Glutamatergic neuron (in vitro differentiated cells): Measurements from ENCODE around the gene FSHR. TPM values are rescaled to one million over a fixed set of nuclear protein-coding genes. Genes with fewer than 3 reads are reported as not detected.

ENCODE experiments used
- DNase-seq: peaks from one replicate; pipeline ENCODE4 v3.0.0; 2022
- H3K27ac Mint-ChIP-seq: one replicate; pipeline ENCODE4 v1.8.0; 2020; ENCODE audit warnings: mild to moderate bottlenecking, mixed read lengths, inconsistent platforms; ENCODE audit not compliant: unreplicated experiment
- H3K27me3 Mint-ChIP-seq: one replicate; pipeline ENCODE4 v1.8.0; 2020; ENCODE audit warnings: mild to moderate bottlenecking, moderate library complexity, mixed read lengths, inconsistent platforms; ENCODE audit not compliant: unreplicated experiment
- H3K36me3 Mint-ChIP-seq: one replicate; pipeline ENCODE4 v1.8.0; 2020; ENCODE audit warnings: mild to moderate bottlenecking, mixed read lengths, inconsistent platforms; ENCODE audit not compliant: unreplicated experiment
- H3K4me1 Mint-ChIP-seq: one replicate; pipeline ENCODE4 v1.8.0; 2020; ENCODE audit warnings: mild to moderate bottlenecking, low read depth, mixed read lengths, inconsistent platforms; ENCODE audit not compliant: unreplicated experiment
- H3K4me3 Mint-ChIP-seq: one replicate; pipeline ENCODE4 v1.8.0; 2020; ENCODE audit warnings: mild to moderate bottlenecking, mixed read lengths, inconsistent platforms; ENCODE audit not compliant: unreplicated experiment
- H3K9me3 Mint-ChIP-seq: one replicate; pipeline ENCODE4 v1.8.0; 2020; ENCODE audit warnings: mild to moderate bottlenecking, moderate library complexity, mixed read lengths, inconsistent platforms; ENCODE audit not compliant: unreplicated experiment
- total RNA-seq: library from RNA; stranded (reverse); fragmentation: NEBNext Ultra II Directional; extraction: Animal tissue kit (Norgen Biotek cat#: 25700); gene quantifications from one replicate; pipeline ENCODE4 v1.2.1, GENCODE V29; 2021; ENCODE audit not compliant: unreplicated experiment
- TF ChIP-seq, protein P1 (sequence below): fragments of 200-600 bp; sonication (generic); IDR thresholded peaks from one replicate; pipeline ENCODE4 v1.5.0; 2021; ENCODE audit not compliant: partially characterized antibody, unreplicated experiment

FSHR gene
- total RNA-seq, 1 donor from 2014 or later: not detected

DNA sequence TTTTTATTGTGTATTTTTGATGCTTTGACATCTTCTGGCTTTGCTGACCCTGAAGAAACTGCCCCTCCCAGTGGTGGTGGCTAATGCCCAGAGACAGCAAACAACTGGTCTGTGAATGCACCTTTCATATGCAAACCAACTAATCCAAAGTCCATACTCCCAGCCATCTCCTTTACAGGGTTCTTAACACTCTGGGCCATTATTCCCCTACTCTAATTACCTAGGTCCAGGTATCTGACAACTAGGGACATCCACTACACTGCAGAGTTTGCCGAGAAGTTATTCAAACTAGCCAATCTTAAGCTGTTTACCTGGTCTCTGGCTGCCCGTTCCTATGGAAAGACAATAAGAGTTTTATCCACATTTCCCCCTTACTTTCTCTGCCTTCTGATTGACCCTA is 73.6 kb downstream of the FSHR start:
- TF ChIP-seq, protein P1, sequence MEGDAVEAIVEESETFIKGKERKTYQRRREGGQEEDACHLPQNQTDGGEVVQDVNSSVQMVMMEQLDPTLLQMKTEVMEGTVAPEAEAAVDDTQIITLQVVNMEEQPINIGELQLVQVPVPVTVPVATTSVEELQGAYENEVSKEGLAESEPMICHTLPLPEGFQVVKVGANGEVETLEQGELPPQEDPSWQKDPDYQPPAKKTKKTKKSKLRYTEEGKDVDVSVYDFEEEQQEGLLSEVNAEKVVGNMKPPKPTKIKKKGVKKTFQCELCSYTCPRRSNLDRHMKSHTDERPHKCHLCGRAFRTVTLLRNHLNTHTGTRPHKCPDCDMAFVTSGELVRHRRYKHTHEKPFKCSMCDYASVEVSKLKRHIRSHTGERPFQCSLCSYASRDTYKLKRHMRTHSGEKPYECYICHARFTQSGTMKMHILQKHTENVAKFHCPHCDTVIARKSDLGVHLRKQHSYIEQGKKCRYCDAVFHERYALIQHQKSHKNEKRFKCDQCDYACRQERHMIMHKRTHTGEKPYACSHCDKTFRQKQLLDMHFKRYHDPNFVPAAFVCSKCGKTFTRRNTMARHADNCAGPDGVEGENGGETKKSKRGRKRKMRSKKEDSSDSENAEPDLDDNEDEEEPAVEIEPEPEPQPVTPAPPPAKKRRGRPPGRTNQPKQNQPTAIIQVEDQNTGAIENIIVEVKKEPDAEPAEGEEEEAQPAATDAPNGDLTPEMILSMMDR: no peak
- no peaks in the 10 kb centered on the region for H3K27me3 Mint-ChIP-seq
- H3K4me1 Mint-ChIP-seq: peaks cover 8% of the 10 kb centered on the region
- peaks cover 4% of the 10 kb centered on the region for H3K9me3 Mint-ChIP-seq
- H3K4me3 Mint-ChIP-seq: no peak overlapping the region
- no peak for DNase-seq
- peaks cover 20% of the 10 kb centered on the region for H3K36me3 Mint-ChIP-seq
- H3K27ac Mint-ChIP-seq: no peak overlapping the region

DNA sequence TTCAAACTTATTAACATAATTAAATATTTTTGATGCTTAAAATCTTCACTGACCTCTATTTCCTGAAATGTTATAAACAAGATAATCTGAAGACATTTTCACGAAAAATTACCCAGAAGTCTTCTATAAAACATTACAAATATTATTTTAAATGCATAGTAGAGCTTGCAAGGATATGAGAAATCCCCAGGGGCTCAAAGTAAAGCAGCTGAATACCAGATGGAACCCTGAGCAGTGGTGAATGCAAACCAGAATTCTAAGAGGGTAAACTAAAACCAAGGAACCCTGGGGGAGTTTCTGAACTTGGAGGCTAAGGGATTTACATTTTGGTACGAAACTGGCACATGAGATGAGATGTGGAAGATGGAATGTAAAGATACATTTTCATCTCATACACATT is 83.6 kb downstream of the FSHR start:
- H3K27me3 Mint-ChIP-seq: no peaks in the 10 kb centered on the region
- TF ChIP-seq, protein P1: no peak
- peaks cover 12% of the 10 kb centered on the region for H3K9me3 Mint-ChIP-seq
- peaks cover 14% of the 10 kb centered on the region for H3K36me3 Mint-ChIP-seq
- peaks cover 30% of the 10 kb centered on the region for H3K4me1 Mint-ChIP-seq
- DNase-seq: no peak
- H3K27ac Mint-ChIP-seq: peak overlapping the region; percentile 29
- H3K4me3 Mint-ChIP-seq: no peak overlapping the region

DNA sequence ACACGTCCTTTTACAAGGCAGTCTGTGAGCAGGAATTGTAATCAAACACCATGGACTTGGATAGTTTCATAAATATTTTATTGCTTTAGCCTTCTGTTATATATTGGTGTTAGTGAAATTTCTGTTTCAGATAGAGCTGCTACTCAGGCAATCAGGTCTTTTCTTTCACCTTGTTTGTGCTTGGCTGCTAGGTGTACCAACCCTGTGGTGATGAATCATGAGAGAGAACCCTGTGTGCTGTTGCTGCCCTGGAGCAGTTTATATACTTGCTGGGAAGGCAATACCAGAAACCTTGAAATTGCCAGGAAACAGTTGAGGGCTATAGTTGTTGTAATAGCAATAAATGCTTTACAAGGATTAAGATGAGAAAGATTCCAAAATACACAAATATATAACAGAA is 84.5 kb downstream of the FSHR start:
- H3K4me1 Mint-ChIP-seq: peaks cover 30% of the 10 kb centered on the region
- TF ChIP-seq, protein P1: no peak
- no peak overlapping the region for H3K4me3 Mint-ChIP-seq
- no peaks in the 10 kb centered on the region for H3K27me3 Mint-ChIP-seq
- peak overlapping the region; percentile 85 for H3K27ac Mint-ChIP-seq
- H3K9me3 Mint-ChIP-seq: peaks cover 11% of the 10 kb centered on the region
- peaks cover 11% of the 10 kb centered on the region for H3K36me3 Mint-ChIP-seq
- no peak for DNase-seq

DNA sequence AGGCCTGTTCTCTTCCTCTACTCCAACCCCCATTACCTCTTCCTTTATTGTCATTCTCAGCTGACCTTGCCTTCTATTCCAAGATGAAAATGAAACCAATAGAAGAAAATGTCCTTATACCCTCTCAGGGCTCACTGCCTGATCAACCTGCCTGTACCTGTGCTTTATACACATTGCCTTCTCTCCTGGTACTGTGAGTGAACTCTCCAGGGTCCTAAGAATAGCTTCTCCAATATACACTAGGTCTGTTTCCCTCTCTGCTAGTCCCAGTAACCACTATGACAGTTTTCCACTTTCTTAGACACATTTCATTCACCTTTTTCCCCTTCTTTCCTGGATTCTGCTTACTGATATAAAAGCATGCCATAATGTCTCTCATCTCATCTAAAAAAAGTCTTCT is 85.7 kb downstream of the FSHR start:
- H3K4me1 Mint-ChIP-seq: peaks cover 30% of the 10 kb centered on the region
- no peaks in the 10 kb centered on the region for H3K27me3 Mint-ChIP-seq
- peaks cover 5% of the 10 kb centered on the region for H3K9me3 Mint-ChIP-seq
- H3K27ac Mint-ChIP-seq: no peak overlapping the region
- H3K4me3 Mint-ChIP-seq: no peak overlapping the region
- DNase-seq: no peak
- TF ChIP-seq, protein P1: no peak
- H3K36me3 Mint-ChIP-seq: no peaks in the 10 kb centered on the region

DNA sequence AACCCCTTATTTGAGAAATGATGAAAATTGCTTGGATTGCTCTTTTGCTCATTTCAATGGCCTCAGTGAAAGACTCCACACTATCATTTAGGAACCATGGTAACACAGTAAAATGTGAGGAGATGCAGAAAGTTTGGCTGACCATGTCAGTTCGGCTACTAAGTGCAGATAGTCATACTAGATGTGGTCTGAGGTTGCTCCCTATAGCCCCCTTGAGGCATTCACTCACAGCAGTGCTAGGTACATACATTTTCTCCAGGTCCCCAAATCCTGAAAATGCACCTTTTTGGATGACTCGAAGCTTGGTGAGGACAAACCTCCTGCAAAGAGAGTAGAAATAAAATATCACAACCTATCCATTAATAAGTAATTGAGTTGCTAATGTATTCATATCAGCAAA is 86.3 kb downstream of the FSHR start:
- no peak for DNase-seq
- no peak overlapping the region for H3K4me3 Mint-ChIP-seq
- no peaks in the 10 kb centered on the region for H3K36me3 Mint-ChIP-seq
- H3K27me3 Mint-ChIP-seq: no peaks in the 10 kb centered on the region
- H3K4me1 Mint-ChIP-seq: peaks cover 30% of the 10 kb centered on the region
- H3K9me3 Mint-ChIP-seq: peaks cover 5% of the 10 kb centered on the region
- H3K27ac Mint-ChIP-seq: no peak overlapping the region
- TF ChIP-seq, protein P1: no peak
